Measurements from ENCODE around the gene ABL2. TPM values are rescaled to one million over a fixed set of nuclear protein-coding genes. Genes with fewer than 3 reads are reported as not detected.

Gene ABL2
- total and polyA plus RNA-seq, 9 of the 15 experiments (the other 6 are each of a cell fraction or from before 2014, with no cell fraction given) = 1.4 to 15.0 (median 8.6) TPM

- no peaks in the 10 kb centered on the region for H3K4me1 ChIP-seq (replicated peaks in 1 of 2; ENCODE audit: control insufficient read depth in 2 of 2, insufficient read depth in 2 of 2, low read length in 2 of 2)
- in situ Hi-C loops (cut with MboI) (no loop called here), intact Hi-C loops (cut with micrococcal nuclease) (no loop called here)
- TF ChIP-seq EGR1 (conservative IDR thresholded peaks at IDR 0.05) (no peak), PREB (CRISPR knock-in tag; IDR thresholded peaks at IDR 0.05) (no peak), ZNF586 (CRISPR knock-in tag; conservative IDR thresholded peaks at IDR 0.05) (no peak), CBFA2T2 (conservative IDR thresholded peaks at IDR 0.05) (no peak), EHMT2 (IDR thresholded peaks at IDR 0.05) (no peak), HDGF (IDR thresholded peaks at IDR 0.05) (no peak), TCF7L2 (IDR thresholded peaks at IDR 0.05; ENCODE audit: low read depth, low read length) (no peak), HLTF (IDR thresholded peaks at IDR 0.05) (no peak), TCF7 (IDR thresholded peaks at IDR 0.05; ENCODE audit: borderline replicate concordance) (no peak), ZHX1 (conservative IDR thresholded peaks at IDR 0.05; ENCODE audit: low read length) (no peak), TOE1 (IDR thresholded peaks at IDR 0.05; ENCODE audit: borderline replicate concordance) (no peak), TOE1 (CRISPR knock-in tag; IDR thresholded peaks at IDR 0.05; ENCODE audit: borderline replicate concordance, low read depth) (no peak), ZNF589 (CRISPR knock-in tag; IDR thresholded peaks at IDR 0.05; ENCODE audit: low read depth) (no peak), RBM22 (IDR thresholded peaks at IDR 0.05; ENCODE audit: low read depth, low read length, poor library complexity, severe bottlenecking) (no peak), MITF (IDR thresholded peaks at IDR 0.05) (no peak), SRSF1 (IDR thresholded peaks at IDR 0.05; ENCODE audit: low read depth, low read length) (no peak)
- H3K4me2 ChIP-seq (ENCODE audit: insufficient read depth, low read length) = no peak overlapping the region
- no peaks in the 10 kb centered on the region for H4K20me1 ChIP-seq (replicated peaks; ENCODE audit: control insufficient read depth, insufficient read depth, low read length)
- H3K27ac ChIP-seq (ENCODE audit: extremely low read depth, low read depth, low read length) = no peak overlapping the region
- ATAC-seq (no peak), FAIRE-seq (no peak), DNase-seq (ENCODE audit: extremely low read depth in 1 of 4, low spot score in 3 of 4) (no peak)
- no peaks in the 10 kb centered on the region for H3K9me3 ChIP-seq (replicated peaks; ENCODE audit: control insufficient read depth, insufficient read depth, low read depth, low read length)
- no TSS peak for BruUV-seq (replicated peaks)
- no peak overlapping the region for H2AFZ ChIP-seq (ENCODE audit: low read depth, low read length)
- WGBS (ENCODE audit: insufficient coverage, low coverage, missing lambda C conversion rate) = 93% methylated on average over 2 of the region's 2 CpGs
- no peak overlapping the region for H3K9ac ChIP-seq (ENCODE audit: insufficient read depth in 1 of 2, low read depth in 2 of 2, low read length in 2 of 2)
- peaks cover 15% of the 10 kb centered on the region for H3K79me2 ChIP-seq (ENCODE audit: control insufficient read depth, insufficient read depth, low read length)
- no peaks in the 10 kb centered on the region for H3K27me3 ChIP-seq (ENCODE audit: control insufficient read depth in 2 of 2, insufficient read depth in 2 of 2, low read length in 2 of 2)
- H3K4me3 ChIP-seq = no peak overlapping the region
- ChIA-PET CTCF (ENCODE audit: low intra/inter-chr PET ratio) (no interaction called here), POLR2A (no interaction called here)
- no peaks in the 10 kb centered on the region for H3K36me3 ChIP-seq (ENCODE audit: control insufficient read depth, insufficient read depth, low read length)
- H3K9me1 ChIP-seq (ENCODE audit: control insufficient read depth, insufficient read depth, low read length) = no peaks in the 10 kb centered on the region
Measured at GRCh38 chr1:179177615-179178014, 51.9 kb downstream of the ABL2 start.
